GM18517 (cell line): Measurements from ENCODE around the gene ABCD4.

Source experiments
- ATAC-seq: cut with Tn5 transposase; IDR thresholded peaks from one replicate; pipeline ENCODE4 v1.9.1; 2021; ENCODE audit warnings: mild to moderate bottlenecking, moderate library complexity; ENCODE audit not compliant: unreplicated experiment

Gene ABCD4

GRCh38 chr14:74261288-74261687, 41.4 kb downstream of the ABCD4 start:
- ATAC-seq: no peak

GRCh38 chr14:74260525-74261233, 42.1 kb downstream of the ABCD4 start:
- no peak for ATAC-seq

- ATAC-seq: no peak
Measured at GRCh38 chr14:74259513-74259912, 43.2 kb downstream of the ABCD4 start.

GRCh38 chr14:74258764-74259035, 44.0 kb downstream of the ABCD4 start:
- ATAC-seq: no peak

GRCh38 chr14:74257941-74258763, 44.6 kb downstream of the ABCD4 start:
- ATAC-seq: no peak

- no peak for ATAC-seq
Measured at GRCh38 chr14:74257078-74257940, 45.4 kb downstream of the ABCD4 start.

GRCh38 chr14:74255281-74255680, 47.5 kb downstream of the ABCD4 start:
- ATAC-seq: no peak

- no peak for ATAC-seq
Measured at GRCh38 chr14:74249433-74250375, 53.0 kb downstream of the ABCD4 start.

GRCh38 chr14:74248017-74248416, 54.7 kb downstream of the ABCD4 start:
- no peak for ATAC-seq

- no peak for ATAC-seq
Measured at GRCh38 chr14:74246542-74246941, 56.2 kb downstream of the ABCD4 start.

GRCh38 chr14:74245292-74245691, 57.4 kb downstream of the ABCD4 start:
- no peak for ATAC-seq

GRCh38 chr14:74244115-74244514, 58.6 kb downstream of the ABCD4 start:
- no peak for ATAC-seq

GRCh38 chr14:74243051-74243450, 59.7 kb downstream of the ABCD4 start:
- no peak for ATAC-seq

GRCh38 chr14:74242780-74243042, 60.0 kb downstream of the ABCD4 start:
- no peak for ATAC-seq

GRCh38 chr14:74242021-74242779, 60.5 kb downstream of the ABCD4 start:
- no peak for ATAC-seq

GRCh38 chr14:74241652-74242017, 61.1 kb downstream of the ABCD4 start:
- ATAC-seq: no peak

- no peak for ATAC-seq
Measured at GRCh38 chr14:74240794-74241651, 61.7 kb downstream of the ABCD4 start.

- ATAC-seq: no peak
Measured at GRCh38 chr14:74239848-74240793, 62.6 kb downstream of the ABCD4 start.
